Measurements from ENCODE around the gene MTOR. TPM values are rescaled to one million over a fixed set of nuclear protein-coding genes. Genes with fewer than 3 reads are reported as not detected.
"Not testable (repeated sequence)": the region's sequence is repeated elsewhere in the genome, so short reads cannot be mapped to it uniquely, and the experiment has no call there.

Gene MTOR
- total and polyA plus RNA-seq, 2 donors (not counting 1 experiment from before 2014, with no cell fraction given): 30.7 to 50.7 TPM

- intact Hi-C loops (cut with micrococcal nuclease): loop anchor here (1.0 kb wide), 3 partner anchors 39 to 87 kb away; partner anchors contain the start of genes SRM and TARDBP
- H3K9ac ChIP-seq (ENCODE audit: low read length): peak overlapping the region; percentile 99
- no peak for ATAC-seq (ENCODE audit: low read depth)
Measured at GRCh38 chr1:11098931-11099309, 163.4 kb downstream of the MTOR start.

DNA sequence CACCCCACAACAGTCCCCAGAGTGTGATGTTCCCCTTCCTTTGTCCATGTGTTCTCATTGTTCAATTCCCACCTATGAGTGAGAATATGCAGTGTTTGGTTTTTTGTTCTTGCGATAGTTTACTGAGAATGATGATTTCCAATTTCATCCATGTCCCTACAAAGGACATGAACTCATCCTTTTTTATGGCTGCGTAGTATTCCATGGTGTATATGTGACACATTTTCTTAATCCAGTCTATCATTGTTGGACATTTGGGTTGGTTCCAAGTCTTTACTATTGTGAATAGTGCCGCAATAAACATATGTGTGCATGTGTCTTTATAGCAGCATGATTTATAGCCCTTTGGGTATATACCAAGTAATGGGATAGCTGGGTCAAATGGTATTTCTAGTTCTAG is 178.6 kb downstream of the MTOR start:
- H3K4me1 ChIP-seq (ENCODE audit: control insufficient read depth in 2 of 2, insufficient read depth in 2 of 2, low read length in 2 of 2); H3K4me1 Mint-ChIP-seq; H3K9ac ChIP-seq (ENCODE audit: low read length); H3K27ac ChIP-seq (ENCODE audit: low read length in 2 of 2); H2AFZ ChIP-seq (ENCODE audit: insufficient read depth, low read depth, low read length, poor library complexity, severe bottlenecking); intact Hi-C loops (cut with micrococcal nuclease); H3K27ac Mint-ChIP-seq; H3K9me3 ChIP-seq (ENCODE audit: control extremely low read depth in 1 of 3, control insufficient read depth in 2 of 3, insufficient read depth in 1 of 3, low read length in 2 of 3); H3K79me2 ChIP-seq (ENCODE audit: control insufficient read depth, insufficient read depth, low read length); H3K9me3 Mint-ChIP-seq (ENCODE audit: insufficient read depth); H4K20me1 ChIP-seq (ENCODE audit: control insufficient read depth, insufficient read depth, low read length, poor library complexity, severe bottlenecking); CTCF ChIA-PET; ATAC-seq (ENCODE audit: low read depth); H3K4me3 Mint-ChIP-seq; POLR2A ChIA-PET; DNase-seq; H3K27me3 Mint-ChIP-seq; H3K27me3 ChIP-seq (replicated peaks in 1 of 4; ENCODE audit: control extremely low read depth in 1 of 4, control insufficient read depth in 3 of 4, insufficient read depth in 4 of 4, low read length in 3 of 4); H3K4me3 ChIP-seq (ENCODE audit: control extremely low read depth in 1 of 5, extremely low read depth in 1 of 5, insufficient read depth in 1 of 5, low read depth in 2 of 5, low read length in 4 of 5); H3K4me2 ChIP-seq (replicated peaks; ENCODE audit: low read depth, low read length, poor library complexity, severe bottlenecking): not testable (repeated sequence)
- H3K36me3 ChIP-seq (replicated peaks in 1 of 2; ENCODE audit: control extremely low read depth in 1 of 2, control insufficient read depth in 1 of 2, extremely low read depth in 1 of 2, insufficient read depth in 2 of 2, low read length in 1 of 2): peaks cover 11 to 62% of the 10 kb centered on the region in 2 experiments
- WGBS (ENCODE audit: insufficient coverage): no CpG with 5 or more reads among the region's 3 CpGs

More at GRCh38 chr1:11098931-11099309, 163.4 kb downstream of the MTOR start:
- peaks cover 0 to 24% of the 10 kb centered on the region in 2 experiments for H3K36me3 ChIP-seq (replicated peaks in 1 of 2; ENCODE audit: control extremely low read depth in 1 of 2, control insufficient read depth in 1 of 2, extremely low read depth in 1 of 2, insufficient read depth in 2 of 2, low read length in 1 of 2)
- TF ChIP-seq EZH2 (IDR thresholded peaks at IDR 0.05; ENCODE audit: borderline replicate concordance, insufficient read depth, low read depth, low read length, poor library complexity, severe bottlenecking): no peak
- TF ChIP-seq, protein P1, sequence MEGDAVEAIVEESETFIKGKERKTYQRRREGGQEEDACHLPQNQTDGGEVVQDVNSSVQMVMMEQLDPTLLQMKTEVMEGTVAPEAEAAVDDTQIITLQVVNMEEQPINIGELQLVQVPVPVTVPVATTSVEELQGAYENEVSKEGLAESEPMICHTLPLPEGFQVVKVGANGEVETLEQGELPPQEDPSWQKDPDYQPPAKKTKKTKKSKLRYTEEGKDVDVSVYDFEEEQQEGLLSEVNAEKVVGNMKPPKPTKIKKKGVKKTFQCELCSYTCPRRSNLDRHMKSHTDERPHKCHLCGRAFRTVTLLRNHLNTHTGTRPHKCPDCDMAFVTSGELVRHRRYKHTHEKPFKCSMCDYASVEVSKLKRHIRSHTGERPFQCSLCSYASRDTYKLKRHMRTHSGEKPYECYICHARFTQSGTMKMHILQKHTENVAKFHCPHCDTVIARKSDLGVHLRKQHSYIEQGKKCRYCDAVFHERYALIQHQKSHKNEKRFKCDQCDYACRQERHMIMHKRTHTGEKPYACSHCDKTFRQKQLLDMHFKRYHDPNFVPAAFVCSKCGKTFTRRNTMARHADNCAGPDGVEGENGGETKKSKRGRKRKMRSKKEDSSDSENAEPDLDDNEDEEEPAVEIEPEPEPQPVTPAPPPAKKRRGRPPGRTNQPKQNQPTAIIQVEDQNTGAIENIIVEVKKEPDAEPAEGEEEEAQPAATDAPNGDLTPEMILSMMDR (IDR thresholded peaks at IDR 0.05): no peak
- Mint-ChIP-seq H3K9me3 (ENCODE audit: insufficient read depth) (no peaks in the 10 kb centered on the region), H3K4me1 (peaks cover 18% of the 10 kb centered on the region), H3K4me3 (peak overlapping the region; percentile 96), H3K27me3 (no peaks in the 10 kb centered on the region), H3K27ac (peak overlapping the region; percentile 98)
- no peaks in the 10 kb centered on the region for H4K20me1 ChIP-seq (ENCODE audit: control insufficient read depth, insufficient read depth, low read length, poor library complexity, severe bottlenecking)
- peaks cover 23% of the 10 kb centered on the region for H3K79me2 ChIP-seq (ENCODE audit: control insufficient read depth, insufficient read depth, low read length)
- H3K27me3 ChIP-seq (replicated peaks in 1 of 4; ENCODE audit: control extremely low read depth in 1 of 4, control insufficient read depth in 3 of 4, insufficient read depth in 4 of 4, low read length in 3 of 4): no peaks in the 10 kb centered on the region
- peaks cover 11 to 15% of the 10 kb centered on the region in 2 donors for H3K4me1 ChIP-seq (ENCODE audit: control insufficient read depth in 2 of 2, insufficient read depth in 2 of 2, low read length in 2 of 2)
- H3K4me3 ChIP-seq (ENCODE audit: control extremely low read depth in 1 of 5, extremely low read depth in 1 of 5, insufficient read depth in 1 of 5, low read depth in 2 of 5, low read length in 4 of 5): peak overlapping the region; percentile 56 to 96 (median 83)
- H3K4me2 ChIP-seq (replicated peaks; ENCODE audit: low read depth, low read length, poor library complexity, severe bottlenecking): peak overlapping the region; percentile 88
- ChIA-PET POLR2A (interaction anchor here (1.9 to 2.1 kb wide), 2 partner anchors 39 to 86 kb away, joined by 5 to 9 read pairs; partner anchors contain the start of genes SRM and TARDBP), CTCF (interaction anchor here (0.9 to 2.7 kb wide), 4 partner anchors 9 to 61 kb away, joined by 4 to 26 read pairs (median 4); partner anchors contain the start of gene SRM)
- 7% methylated on average over 2 of the region's 5 CpGs for WGBS (ENCODE audit: insufficient coverage)
- H2AFZ ChIP-seq (ENCODE audit: insufficient read depth, low read depth, low read length, poor library complexity, severe bottlenecking): peak overlapping the region; percentile 99
- peak overlapping the region; percentile 48 to 90 for H3K27ac ChIP-seq (ENCODE audit: low read length in 2 of 2)
- no peak for DNase-seq
- no peaks in the 10 kb centered on the region for H3K9me3 ChIP-seq (ENCODE audit: control extremely low read depth in 1 of 3, control insufficient read depth in 2 of 3, insufficient read depth in 1 of 3, low read length in 2 of 3)
